HPDE6-E6E7 (cell line): ENCODE results near the gene FAM161A.

Experiments used
- DNase-seq: peaks from one replicate; pipeline ENCODE4 v3.0.0; 2011; ENCODE audit warnings: missing footprints; ENCODE audit errors: extremely low spot score

Gene FAM161A

GRCh38 chr2:61787941-61788563 lies 65.8 kb downstream of the FAM161A start:
- no peak for DNase-seq

- no peak for DNase-seq
These were observed 67.0 kb downstream of the FAM161A start for GRCh38 chr2:61786876-61787275.

- DNase-seq, result no peak
These were observed 68.3 kb downstream of the FAM161A start for GRCh38 chr2:61785583-61785982.

- no peak for DNase-seq
These were observed 69.2 kb downstream of the FAM161A start for GRCh38 chr2:61784643-61785042.

GRCh38 chr2:61775956-61776570 lies 77.8 kb downstream of the FAM161A start:
- no peak for DNase-seq
